MM.1S (cell line): ENCODE measurements around the gene B4GALT7.

Experiments
- EZH2 ChIP-seq: fragments of 300-600 bp; sonication (generic); optimal IDR thresholded peaks from 2 replicates; pipeline ENCODE3; 2017; ENCODE audit warnings: low read depth, mild to moderate bottlenecking, antibody characterized with exemption, low read length, mixed read lengths
- EZH2phosphoT487 ChIP-seq: fragments of 300-600 bp; sonication (generic); IDR thresholded peaks from 2 replicates; pipeline ENCODE4 v1.6.1; 2018; ENCODE audit warnings: antibody characterized with exemption, low read length
- TF ChIP-seq, protein P1 (sequence below): fragments of 300-600 bp; sonication (generic); IDR thresholded peaks from 2 replicates; pipeline ENCODE4 v1.5.1; 2016; ENCODE audit warnings: antibody characterized with exemption, low read length, mixed read lengths

DNA sequence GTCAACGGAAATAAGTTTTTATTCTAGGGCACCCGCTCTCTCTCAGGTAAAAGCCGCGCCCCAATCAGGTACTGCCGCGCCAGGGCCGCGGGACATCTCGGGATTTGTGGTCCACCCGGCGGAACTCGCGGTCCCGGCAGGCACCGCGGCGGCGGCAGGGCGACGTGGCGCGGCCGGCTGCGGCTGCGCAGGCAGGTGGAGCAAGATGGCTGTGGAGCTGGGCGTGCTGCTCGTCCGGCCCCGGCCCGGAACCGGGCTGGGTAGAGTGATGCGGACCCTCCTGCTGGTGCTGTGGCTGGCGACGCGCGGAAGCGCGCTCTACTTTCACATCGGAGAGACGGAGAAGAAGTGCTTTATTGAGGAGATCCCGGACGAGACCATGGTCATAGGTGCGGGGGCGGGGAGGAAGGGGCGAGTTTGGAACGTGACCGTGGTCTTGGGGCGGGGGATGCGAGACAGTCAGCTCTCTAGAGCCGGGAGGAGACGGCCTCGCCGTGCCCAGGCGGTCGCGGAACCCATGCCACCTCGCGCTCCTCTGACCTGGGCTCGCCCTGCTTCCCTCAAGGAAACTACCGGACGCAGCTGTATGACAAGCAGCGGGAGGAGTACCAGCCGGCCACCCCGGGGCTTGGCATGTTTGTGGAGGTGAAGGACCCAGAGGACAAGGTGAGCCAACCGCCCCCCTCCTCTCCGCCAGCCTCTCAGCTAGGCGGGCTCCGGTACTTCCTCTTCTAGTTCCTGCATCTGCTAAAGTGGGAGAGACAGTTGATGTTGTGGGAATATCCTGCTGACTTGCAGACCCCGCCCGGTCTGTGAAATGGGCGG lies 7.7 kb upstream of the B4GALT7 start, which contains the start of gene TMED9:
- TF ChIP-seq, protein P1, sequence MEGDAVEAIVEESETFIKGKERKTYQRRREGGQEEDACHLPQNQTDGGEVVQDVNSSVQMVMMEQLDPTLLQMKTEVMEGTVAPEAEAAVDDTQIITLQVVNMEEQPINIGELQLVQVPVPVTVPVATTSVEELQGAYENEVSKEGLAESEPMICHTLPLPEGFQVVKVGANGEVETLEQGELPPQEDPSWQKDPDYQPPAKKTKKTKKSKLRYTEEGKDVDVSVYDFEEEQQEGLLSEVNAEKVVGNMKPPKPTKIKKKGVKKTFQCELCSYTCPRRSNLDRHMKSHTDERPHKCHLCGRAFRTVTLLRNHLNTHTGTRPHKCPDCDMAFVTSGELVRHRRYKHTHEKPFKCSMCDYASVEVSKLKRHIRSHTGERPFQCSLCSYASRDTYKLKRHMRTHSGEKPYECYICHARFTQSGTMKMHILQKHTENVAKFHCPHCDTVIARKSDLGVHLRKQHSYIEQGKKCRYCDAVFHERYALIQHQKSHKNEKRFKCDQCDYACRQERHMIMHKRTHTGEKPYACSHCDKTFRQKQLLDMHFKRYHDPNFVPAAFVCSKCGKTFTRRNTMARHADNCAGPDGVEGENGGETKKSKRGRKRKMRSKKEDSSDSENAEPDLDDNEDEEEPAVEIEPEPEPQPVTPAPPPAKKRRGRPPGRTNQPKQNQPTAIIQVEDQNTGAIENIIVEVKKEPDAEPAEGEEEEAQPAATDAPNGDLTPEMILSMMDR, result no peak
- TF ChIP-seq EZH2phosphoT487 (no peak), EZH2 (no peak)
